A549 (cell line): ENCODE results near the gene MED6. TPM values are rescaled to one million over a fixed set of nuclear protein-coding genes. Genes with fewer than 3 reads are reported as not detected.

Source experiments
- ATAC-seq, 2 experiments: fragments of 200-7000 bp in 1 of 2; fragments of >200 bp in 1 of 2; cut with Nextera tagmentation in 1 of 2; cut with Tn5 transposase in 1 of 2; 3 replicates each; pipeline versions ENCODE4 v1.8.0 to v1.9.1; 2018 to 2020; ENCODE audit warnings: mild to moderate bottlenecking in 1 of 2, moderate library complexity in 1 of 2
- CTCF ChIA-PET: fragments of 300-600 bp; sonication (Branson Sonifier 250); formaldehyde crosslinking; extraction: SDS; loops from one replicate; lab custom pipeline; 2021; ENCODE audit warnings: antibody characterized with exemption, inconsistent platforms; lab: Yijun Ruan, JAX
- POLR2A ChIA-PET: fragments of 350-600 bp; formaldehyde crosslinking; extraction: SDS; loops from one replicate; lab custom pipeline; 2021; ENCODE audit warnings: antibody characterized with exemption, inconsistent platforms; lab: Yijun Ruan, JAX
- DNase-seq, 2 experiments: peaks; one replicate each; pipeline versions ENCODE4 v3.0.0 to v3.0.0-alpha.2; 2011 to 2016; ENCODE audit warnings: low read depth in 1 of 2, low spot score in 1 of 2
- FAIRE-seq: peaks from 2 replicates; lab custom pipeline; 2011; peaks lifted over from hg19 to GRCh38; lab: Jason Lieb, UNC
- H3K27ac ChIP-seq, 2 experiments: fragments of >200 bp; sonication (Bioruptor Twin); formaldehyde crosslinking; 3 replicates each; pipeline ENCODE4 v1.5.1; 2016 to 2017
- H3K4me1 ChIP-seq: fragments of >200 bp; sonication (Bioruptor Twin); formaldehyde crosslinking; 3 replicates; pipeline ENCODE4 v1.6.1; 2016
- H3K4me2 ChIP-seq: fragments of >200 bp; sonication (Bioruptor Twin); formaldehyde crosslinking; 3 replicates; pipeline ENCODE4 v1.6.1; 2016
- H3K4me3 ChIP-seq: fragments of >200 bp; sonication (Bioruptor Twin); formaldehyde crosslinking; 3 replicates; pipeline ENCODE4 v1.5.1; 2016
- H3K9me3 ChIP-seq: fragments of >200 bp; sonication (Bioruptor Twin); formaldehyde crosslinking; 3 replicates; pipeline ENCODE4 v1.6.1; 2016
- ATOH8 ChIP-seq: fragments of 250-450 bp; sonication (Bioruptor Pico); IDR thresholded peaks from 2 replicates; pipeline ENCODE4 v1.5.0; 2020; ENCODE audit warnings: low read depth, mild to moderate bottlenecking, moderate library complexity
- BCL3 ChIP-seq: fragments of >200 bp; sonication (Bioruptor Twin); formaldehyde crosslinking; IDR thresholded peaks from 3 replicates; pipeline ENCODE4 v1.6.1; 2016
- BHLHE40 ChIP-seq: IDR thresholded peaks from 2 replicates; pipeline ENCODE4 v1.6.1; 2012; ENCODE audit warnings: low read depth, low read length, inconsistent platforms
- CBX2 ChIP-seq: fragments of 200-600 bp; sonication (generic); IDR thresholded peaks from 2 replicates; pipeline ENCODE4 v1.6.1; 2016; ENCODE audit warnings: low read depth, mild to moderate bottlenecking, borderline replicate concordance
- CBX8 ChIP-seq: fragments of 200-600 bp; sonication (generic); IDR thresholded peaks from 2 replicates; pipeline ENCODE4 v1.6.1; 2016
- CEBPB ChIP-seq, 2 experiments: fragments of >200 bp in 1 of 2; sonication (Bioruptor Twin) in 1 of 2; formaldehyde crosslinking in 1 of 2; IDR thresholded peaks; 2 replicates each; pipeline ENCODE4 v1.6.1; 2012 to 2016
- CHD4 ChIP-seq: fragments of 200-600 bp; sonication (generic); IDR thresholded peaks from 2 replicates; pipeline ENCODE4 v1.6.1; 2016; ENCODE audit warnings: antibody characterized with exemption, mild to moderate bottlenecking, borderline replicate concordance
- E2F6 ChIP-seq: IDR thresholded peaks from 2 replicates; pipeline ENCODE4 v1.6.1; 2012; ENCODE audit warnings: low read depth, borderline replicate concordance
- EHF ChIP-seq: fragments of 250-450 bp; sonication (Bioruptor Pico); IDR thresholded peaks from 2 replicates; pipeline ENCODE4 v1.5.0; 2020; ENCODE audit warnings: mild to moderate bottlenecking
- EHMT2 ChIP-seq: fragments of 200-600 bp; sonication (generic); IDR thresholded peaks from 2 replicates; pipeline ENCODE4 v1.6.1; 2016; ENCODE audit warnings: antibody characterized with exemption, low read depth, mild to moderate bottlenecking, moderate library complexity
- ELK1 ChIP-seq: fragments of 150-350 bp; IDR thresholded peaks from 2 replicates; pipeline ENCODE4 v1.6.1; 2014; ENCODE audit warnings: low read depth, mild to moderate bottlenecking, low read length
- EP300 ChIP-seq, 2 experiments: fragments of >200 bp; sonication (Bioruptor Twin); formaldehyde crosslinking; IDR thresholded peaks; 2 replicates in 1 of 2; 3 replicates in 1 of 2; pipeline ENCODE4 v1.6.1; 2016 to 2017
- FOSB ChIP-seq: fragments of 250-450 bp; sonication (Bioruptor Pico); IDR thresholded peaks from 2 replicates; pipeline ENCODE4 v1.5.0; 2020; ENCODE audit warnings: mild to moderate bottlenecking, moderate library complexity
- FOXS1 ChIP-seq: fragments of 250-450 bp; sonication (Bioruptor Pico); IDR thresholded peaks from 2 replicates; pipeline ENCODE4 v1.5.0; 2020; ENCODE audit warnings: mild to moderate bottlenecking, moderate library complexity
- HDAC2 ChIP-seq: fragments of 200-600 bp; sonication (generic); IDR thresholded peaks from 2 replicates; pipeline ENCODE4 v1.6.1; 2016
- HOXB5 ChIP-seq: fragments of 250-450 bp; sonication (Bioruptor Pico); IDR thresholded peaks from 2 replicates; pipeline ENCODE4 v1.5.0; 2020; ENCODE audit warnings: mild to moderate bottlenecking, moderate library complexity
- KDM1A ChIP-seq: fragments of 200-600 bp; sonication (generic); IDR thresholded peaks from 2 replicates; pipeline ENCODE4 v1.6.1; 2016; ENCODE audit warnings: low read depth, mild to moderate bottlenecking
- MAFK ChIP-seq: fragments of 450-650 bp; IDR thresholded peaks from 2 replicates; pipeline ENCODE4 v1.6.1; 2014; ENCODE audit not compliant: partially characterized antibody
- MAX ChIP-seq: IDR thresholded peaks from 2 replicates; pipeline ENCODE4 v1.6.1; 2012
- MYC ChIP-seq: IDR thresholded peaks from 2 replicates; pipeline ENCODE4 v1.6.1; 2012; ENCODE audit warnings: mild to moderate bottlenecking, inconsistent platforms, low read length, improper control_type of control experiment, borderline replicate concordance
- NFE2L2 ChIP-seq: fragments of 150-350 bp; conservative IDR thresholded peaks from 2 replicates; pipeline ENCODE4 v1.6.1; 2014; ENCODE audit warnings: low read length
- NPAS2 ChIP-seq: fragments of 250-450 bp; sonication (Bioruptor Pico); IDR thresholded peaks from 2 replicates; pipeline ENCODE4 v1.8.0; 2022; ENCODE audit warnings: mild to moderate bottlenecking, moderate library complexity, borderline replicate concordance
- PHF8 ChIP-seq: fragments of 200-600 bp; sonication (generic); IDR thresholded peaks from 2 replicates; pipeline ENCODE4 v1.6.1; 2016; ENCODE audit warnings: low read depth, mild to moderate bottlenecking, antibody characterized with exemption, moderate library complexity, borderline replicate concordance
- POLR2AphosphoS2 ChIP-seq: conservative IDR thresholded peaks from 2 replicates; pipeline ENCODE4 v1.6.1; 2012; ENCODE audit warnings: low read length, improper control_type of control experiment, inconsistent platforms
- RAD21 ChIP-seq, 2 experiments: fragments of >200 bp in 1 of 2; sonication (Bioruptor Twin) in 1 of 2; formaldehyde crosslinking in 1 of 2; IDR thresholded peaks in 1 of 2; conservative IDR thresholded peaks in 1 of 2; 2 replicates in 1 of 2; 3 replicates in 1 of 2; pipeline ENCODE4 v1.6.1; 2012 to 2018; ENCODE audit warnings: inconsistent platforms in 1 of 2
- RCOR1 ChIP-seq: fragments of 150-350 bp; IDR thresholded peaks from 2 replicates; pipeline ENCODE4 v1.6.1; 2014; ENCODE audit warnings: antibody characterized with exemption, low read length, low read depth
- RFX5 ChIP-seq: fragments of 450-650 bp; IDR thresholded peaks from 2 replicates; pipeline ENCODE4 v1.7.1; 2014; ENCODE audit warnings: antibody characterized with exemption, mild to moderate bottlenecking, moderate library complexity
- TFCP2L1 ChIP-seq: fragments of 250-450 bp; sonication (Bioruptor Pico); IDR thresholded peaks from 2 replicates; pipeline ENCODE4 v1.5.0; 2021; ENCODE audit warnings: mild to moderate bottlenecking
- USF2 ChIP-seq: fragments of 450-650 bp; IDR thresholded peaks from 2 replicates; pipeline ENCODE4 v1.6.1; 2014; ENCODE audit warnings: antibody characterized with exemption
- ZC3H11A ChIP-seq: fragments of 450-650 bp; IDR thresholded peaks from 2 replicates; pipeline ENCODE4 v1.6.1; 2014; ENCODE audit warnings: antibody characterized with exemption, mild to moderate bottlenecking
- ZFP36 ChIP-seq: fragments of 450-650 bp; IDR thresholded peaks from 2 replicates; pipeline ENCODE4 v1.6.1; 2014; ENCODE audit warnings: borderline replicate concordance; ENCODE audit not compliant: partially characterized antibody
- WGBS: methylation state at CpG from one replicate; pipeline ENCODE4 v1.1.6; 2017; ENCODE audit errors: missing lambda C conversion rate; 5-methylcytosine and 5-hydroxymethylcytosine counted together
- polyA plus RNA-seq, 4 experiments: library from polyadenylated mRNA; depleted of rRNA in 3 of 4; stranded (reverse); fragments of >200 nt; fragmentation: RNase III in 1 of 4; extraction: RNeasy Plus Mini Kit Qiagen cat#74134 plus additional on column Dnase treatment in 1 of 4; gene quantifications; 2 replicates in 3 of 4; 3 replicates in 1 of 4; pipeline ENCODE4 v1.2.3, GENCODE V29; 2011 to 2017

The MED6 gene
- polyA plus RNA-seq, 2 of the 4 experiments (the other 2 are of a cell fraction): 47.5 to 85.5 TPM

- TF ChIP-seq USF2 (no peak), ATOH8 (CRISPR knock-in tag) (no peak), RAD21 (conservative IDR thresholded peaks at IDR 0.05 in 1 of 2, IDR thresholded peaks at IDR 0.05 in 1 of 2) (no peak), MAX (no peak), RCOR1 (no peak), KDM1A (no peak), CBX2 (no peak)
- TF ChIP-seq, all 56 proteins: peak for 0
Measured at GRCh38 chr14:70616646-70617045, 16.2 kb upstream of the MED6 start (continued).

- under 1% methylated on average over 3 of the region's 3 CpGs for WGBS
- Histone ChIP-seq H3K4me3 (no peak overlapping the region), H3K4me1 (no peaks in the 10 kb centered on the region), H3K9me3 (no peaks in the 10 kb centered on the region), H3K27ac (no peak overlapping the region), H3K4me2 (no peak overlapping the region)
- TF ChIP-seq CEBPB (IDR thresholded peaks at IDR 0.05): no peak
- no peak for TF ChIP-seq HDAC2
- no peak for TF ChIP-seq BCL3
- TF ChIP-seq PHF8: no peak
- TF ChIP-seq ZC3H11A: no peak
- no peak for TF ChIP-seq CHD4
- no peak for TF ChIP-seq EHF
- TF ChIP-seq E2F6: no peak
- TF ChIP-seq ATOH8 (CRISPR knock-in tag): no peak
- TF ChIP-seq RFX5: no peak
- no peak for TF ChIP-seq NPAS2 (CRISPR knock-in tag)
- no peak for TF ChIP-seq HOXB5 (CRISPR knock-in tag)
- no peak for TF ChIP-seq EHMT2
- TF ChIP-seq FOSB (CRISPR knock-in tag): no peak
- TF ChIP-seq EP300 (IDR thresholded peaks at IDR 0.05): no peak
- CTCF ChIA-PET: interaction anchor here (1.2 kb wide), 1 partner anchor 10 kb away, joined by 3 read pairs; no protein-coding TSS in a partner anchor
- FAIRE-seq: no peak
- POLR2A ChIA-PET: no interaction called here
- ATAC-seq: no peak
- DNase-seq: no peak
Measured at GRCh38 chr14:70611216-70611615, 10.8 kb upstream of the MED6 start.

GRCh38 chr14:70602254-70602653, 1.8 kb upstream of the MED6 start:
- Histone ChIP-seq H3K4me3 (no peak overlapping the region), H3K9me3 (no peaks in the 10 kb centered on the region), H3K4me1 (peaks cover 14% of the 10 kb centered on the region), H3K27ac (no peak overlapping the region), H3K4me2 (no peak overlapping the region)
- TF ChIP-seq CBX8 (no peak), MAFK (no peak), TFCP2L1 (CRISPR knock-in tag) (no peak), MYC (no peak), USF2 (no peak), ELK1 (no peak), POLR2AphosphoS2 (no peak), BHLHE40 (no peak), NFE2L2 (no peak), CBX2 (no peak), ZFP36 (no peak), FOXS1 (CRISPR knock-in tag) (no peak)
- POLR2A ChIA-PET: no interaction called here
- ATAC-seq (no peak), FAIRE-seq (no peak), DNase-seq (no peak)
- CTCF ChIA-PET: interaction anchor here (0.8 to 3.0 kb wide), 5 partner anchors 20 to 216 kb away, joined by 3 to 18 read pairs (median 5); partner anchors contain the start of gene MAP3K9
- 67% methylated on average over 2 of the region's 2 CpGs for WGBS
